Ishikawa (cell line): ENCODE results near the gene BBS7.
A peak's percentile ranks its signal among the peaks of the same experiment; 100 is the strongest.

ENCODE experiments used
- CEBPB ChIP-seq: IDR thresholded peaks from 2 replicates; pipeline ENCODE4 v1.6.1; 2012
- CREB1 ChIP-seq: IDR thresholded peaks from 2 replicates; pipeline ENCODE4 v1.6.1; 2012; ENCODE audit warnings: low read depth
- EGR1 ChIP-seq: IDR thresholded peaks from 2 replicates; pipeline ENCODE4 v1.6.1; 2012
- EP300 ChIP-seq: IDR thresholded peaks from 2 replicates; pipeline ENCODE4 v1.6.1; 2012; ENCODE audit warnings: borderline replicate concordance
- FOXM1 ChIP-seq: IDR thresholded peaks from 2 replicates; pipeline ENCODE4 v1.6.1; 2012; ENCODE audit warnings: low read depth, borderline replicate concordance
- NFIC ChIP-seq: IDR thresholded peaks from 2 replicates; pipeline ENCODE4 v1.6.1; 2012
- RAD21 ChIP-seq: IDR thresholded peaks from 2 replicates; pipeline ENCODE4 v1.6.1; 2012; ENCODE audit warnings: low read depth
- TAF1 ChIP-seq: IDR thresholded peaks from 2 replicates; pipeline ENCODE4 v1.6.1; 2012; ENCODE audit warnings: low read depth, mild to moderate bottlenecking
- TCF12 ChIP-seq: IDR thresholded peaks from 2 replicates; pipeline ENCODE4 v1.6.1; 2012; ENCODE audit warnings: low read depth
- TEAD4 ChIP-seq: IDR thresholded peaks from 2 replicates; pipeline ENCODE4 v1.6.1; 2012
- YY1 ChIP-seq: IDR thresholded peaks from 2 replicates; pipeline ENCODE4 v1.6.1; 2012; ENCODE audit warnings: low read depth
- ZBTB7A ChIP-seq: IDR thresholded peaks from 2 replicates; pipeline ENCODE4 v1.6.1; 2012; ENCODE audit warnings: low read depth
- TF ChIP-seq, protein P1 (sequence below): IDR thresholded peaks from 2 replicates; pipeline ENCODE4 v1.6.1; 2012; ENCODE audit warnings: low read depth, mild to moderate bottlenecking
- TF ChIP-seq, protein P2 (sequence below): IDR thresholded peaks from 2 replicates; pipeline ENCODE4 v1.6.1; 2012
- TF ChIP-seq, protein P3 (sequence below): IDR thresholded peaks from 2 replicates; pipeline ENCODE4 v1.6.1; 2012

BBS7 gene

DNA sequence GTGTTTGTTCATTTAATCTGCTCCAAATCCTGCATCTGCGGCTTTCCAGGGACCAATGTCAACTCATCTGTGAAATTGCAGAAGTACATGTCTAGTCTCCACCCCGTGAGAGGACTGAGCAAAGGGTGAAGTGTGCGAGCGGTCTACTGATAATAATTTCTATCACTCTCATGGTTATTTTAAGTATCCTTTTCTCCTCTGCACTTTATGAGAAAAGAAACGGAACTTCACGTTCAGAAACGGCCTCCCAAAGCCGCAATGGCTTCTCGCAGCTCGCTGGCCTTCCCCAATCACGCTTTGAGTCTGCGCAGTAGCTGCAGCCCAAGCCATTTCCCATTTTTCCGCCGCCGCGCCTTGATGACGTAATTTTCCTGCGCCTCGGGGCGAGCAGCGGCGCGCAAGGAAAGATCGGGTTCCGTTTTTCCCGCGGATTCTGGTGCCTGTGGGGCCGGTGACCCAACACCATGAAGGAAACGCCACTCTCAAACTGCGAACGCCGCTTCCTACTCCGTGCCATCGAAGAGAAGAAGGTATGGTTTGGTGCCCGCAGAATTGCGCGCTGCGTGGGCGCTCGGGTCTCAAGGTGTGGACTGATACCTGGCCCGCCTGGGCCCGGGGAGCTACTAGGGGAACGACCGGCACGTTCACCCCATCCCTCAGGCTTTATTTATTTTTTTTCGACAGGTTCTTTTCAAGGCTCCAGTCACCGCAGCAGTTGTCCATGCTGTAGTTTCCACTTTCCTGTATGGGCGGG lies 69.1 kb downstream of the BBS7 start, which contains the start of gene EXOSC9:
EXOSC9 (plus strand) TSS at position 363 of the 754 bp plus-strand sequence; CDS start at position 465, 102 bp downstream.
- TF ChIP-seq TAF1, result peak; percentile 71
- TF ChIP-seq, protein P1, sequence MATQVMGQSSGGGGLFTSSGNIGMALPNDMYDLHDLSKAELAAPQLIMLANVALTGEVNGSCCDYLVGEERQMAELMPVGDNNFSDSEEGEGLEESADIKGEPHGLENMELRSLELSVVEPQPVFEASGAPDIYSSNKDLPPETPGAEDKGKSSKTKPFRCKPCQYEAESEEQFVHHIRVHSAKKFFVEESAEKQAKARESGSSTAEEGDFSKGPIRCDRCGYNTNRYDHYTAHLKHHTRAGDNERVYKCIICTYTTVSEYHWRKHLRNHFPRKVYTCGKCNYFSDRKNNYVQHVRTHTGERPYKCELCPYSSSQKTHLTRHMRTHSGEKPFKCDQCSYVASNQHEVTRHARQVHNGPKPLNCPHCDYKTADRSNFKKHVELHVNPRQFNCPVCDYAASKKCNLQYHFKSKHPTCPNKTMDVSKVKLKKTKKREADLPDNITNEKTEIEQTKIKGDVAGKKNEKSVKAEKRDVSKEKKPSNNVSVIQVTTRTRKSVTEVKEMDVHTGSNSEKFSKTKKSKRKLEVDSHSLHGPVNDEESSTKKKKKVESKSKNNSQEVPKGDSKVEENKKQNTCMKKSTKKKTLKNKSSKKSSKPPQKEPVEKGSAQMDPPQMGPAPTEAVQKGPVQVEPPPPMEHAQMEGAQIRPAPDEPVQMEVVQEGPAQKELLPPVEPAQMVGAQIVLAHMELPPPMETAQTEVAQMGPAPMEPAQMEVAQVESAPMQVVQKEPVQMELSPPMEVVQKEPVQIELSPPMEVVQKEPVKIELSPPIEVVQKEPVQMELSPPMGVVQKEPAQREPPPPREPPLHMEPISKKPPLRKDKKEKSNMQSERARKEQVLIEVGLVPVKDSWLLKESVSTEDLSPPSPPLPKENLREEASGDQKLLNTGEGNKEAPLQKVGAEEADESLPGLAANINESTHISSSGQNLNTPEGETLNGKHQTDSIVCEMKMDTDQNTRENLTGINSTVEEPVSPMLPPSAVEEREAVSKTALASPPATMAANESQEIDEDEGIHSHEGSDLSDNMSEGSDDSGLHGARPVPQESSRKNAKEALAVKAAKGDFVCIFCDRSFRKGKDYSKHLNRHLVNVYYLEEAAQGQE, result no peak
- peak; percentile 88 for TF ChIP-seq YY1
- TF ChIP-seq, protein P2, sequence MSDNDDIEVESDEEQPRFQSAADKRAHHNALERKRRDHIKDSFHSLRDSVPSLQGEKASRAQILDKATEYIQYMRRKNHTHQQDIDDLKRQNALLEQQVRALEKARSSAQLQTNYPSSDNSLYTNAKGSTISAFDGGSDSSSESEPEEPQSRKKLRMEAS, result peak; percentile 91
- peak; percentile 94 for TF ChIP-seq CREB1
- no peak; the same call in 1 of the 2 replicates for TF ChIP-seq RAD21
- no peak for TF ChIP-seq TEAD4
- peak; percentile 49; the same call in 1 of the 2 replicates for TF ChIP-seq TCF12
- no peak for TF ChIP-seq ZBTB7A
- TF ChIP-seq, protein P3, sequence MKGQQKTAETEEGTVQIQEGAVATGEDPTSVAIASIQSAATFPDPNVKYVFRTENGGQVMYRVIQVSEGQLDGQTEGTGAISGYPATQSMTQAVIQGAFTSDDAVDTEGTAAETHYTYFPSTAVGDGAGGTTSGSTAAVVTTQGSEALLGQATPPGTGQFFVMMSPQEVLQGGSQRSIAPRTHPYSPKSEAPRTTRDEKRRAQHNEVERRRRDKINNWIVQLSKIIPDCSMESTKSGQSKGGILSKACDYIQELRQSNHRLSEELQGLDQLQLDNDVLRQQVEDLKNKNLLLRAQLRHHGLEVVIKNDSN, result no peak
- peak; percentile 52; the same call in 1 of the 2 replicates for TF ChIP-seq EGR1
- no peak for TF ChIP-seq FOXM1
- no peak; the same call in 1 of the 2 replicates for TF ChIP-seq EP300
- TF ChIP-seq NFIC, result no peak
- TF ChIP-seq CEBPB, result peak; percentile 14; the same call in 1 of the 2 replicates

DNA sequence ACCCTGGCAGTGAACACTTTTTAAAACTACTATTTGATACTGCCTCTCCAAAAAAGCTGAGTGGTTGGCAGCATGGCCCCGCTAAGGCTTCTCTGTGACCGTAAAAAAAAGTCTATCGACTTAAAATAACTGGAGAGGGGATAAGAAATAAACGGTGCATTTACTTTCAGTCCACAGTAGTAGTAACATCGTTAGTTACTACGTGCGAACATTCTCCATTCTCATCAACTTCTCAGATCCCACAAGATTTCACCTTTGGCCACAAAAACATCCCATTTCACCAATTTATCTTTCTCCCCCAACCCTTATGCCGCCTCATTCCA lies 69.7 kb downstream of the BBS7 start:
- TF ChIP-seq ZBTB7A (no peak), CREB1 (no peak), CEBPB (no peak), YY1 (no peak), TCF12 (no peak), EP300 (no peak), FOXM1 (no peak), NFIC (no peak), TEAD4 (no peak), RAD21 (no peak)
- TF ChIP-seq, protein P2, result no peak
- TF ChIP-seq, protein P3, result no peak
- TF ChIP-seq, protein P1, result no peak

DNA sequence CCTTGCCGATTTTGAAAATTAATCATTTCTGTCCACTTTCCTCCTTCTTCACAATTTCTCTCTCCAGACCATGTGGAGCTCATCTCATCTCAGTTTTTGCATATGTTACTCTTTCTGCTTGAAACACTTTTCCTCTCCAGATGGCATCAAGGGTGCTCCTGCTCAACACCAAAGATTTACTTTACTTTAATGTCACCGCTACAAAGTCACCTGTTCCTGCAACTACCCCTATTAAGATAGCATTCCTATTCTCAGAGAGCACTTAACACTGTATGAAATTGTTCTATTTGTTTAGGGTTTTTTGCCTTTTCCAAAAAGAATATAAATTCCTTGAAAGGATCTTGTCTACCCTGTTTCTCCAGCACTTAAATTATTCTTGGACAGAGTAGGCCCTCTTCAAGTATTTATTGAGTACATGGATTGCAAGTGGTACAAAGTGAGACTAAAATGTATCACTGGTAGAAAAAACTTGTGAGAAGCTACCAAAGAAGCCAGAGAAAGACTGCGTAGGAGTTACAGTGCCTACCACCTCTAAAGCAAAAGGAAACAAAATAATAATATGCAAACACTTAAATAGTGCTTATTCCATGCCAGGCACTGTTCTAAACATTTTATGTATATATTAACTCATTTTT lies 70.3 kb downstream of the BBS7 start:
- TF ChIP-seq CREB1, result no peak
- TF ChIP-seq NFIC, result no peak
- TF ChIP-seq, protein P3, result no peak
- no peak for TF ChIP-seq YY1
- TF ChIP-seq TCF12, result no peak
- TF ChIP-seq, protein P2, result no peak
- TF ChIP-seq, protein P1, result no peak
- no peak for TF ChIP-seq EP300
- TF ChIP-seq TAF1, result no peak
- TF ChIP-seq RAD21, result no peak
